Activated naive CD4-positive, alpha-beta T cell treated with Interleukin-2 at 50 U/mL for 16 hours (primary cell): ENCODE results near the gene TNFRSF6B.
"Not testable (repeated sequence)": the region's sequence is repeated elsewhere in the genome, so short reads cannot be mapped to it uniquely, and the experiment has no call there.

Experiments used
- DNase-seq: peaks from one replicate; pipeline ENCODE4 v3.0.0-alpha.2; 2020

Gene TNFRSF6B

DNA sequence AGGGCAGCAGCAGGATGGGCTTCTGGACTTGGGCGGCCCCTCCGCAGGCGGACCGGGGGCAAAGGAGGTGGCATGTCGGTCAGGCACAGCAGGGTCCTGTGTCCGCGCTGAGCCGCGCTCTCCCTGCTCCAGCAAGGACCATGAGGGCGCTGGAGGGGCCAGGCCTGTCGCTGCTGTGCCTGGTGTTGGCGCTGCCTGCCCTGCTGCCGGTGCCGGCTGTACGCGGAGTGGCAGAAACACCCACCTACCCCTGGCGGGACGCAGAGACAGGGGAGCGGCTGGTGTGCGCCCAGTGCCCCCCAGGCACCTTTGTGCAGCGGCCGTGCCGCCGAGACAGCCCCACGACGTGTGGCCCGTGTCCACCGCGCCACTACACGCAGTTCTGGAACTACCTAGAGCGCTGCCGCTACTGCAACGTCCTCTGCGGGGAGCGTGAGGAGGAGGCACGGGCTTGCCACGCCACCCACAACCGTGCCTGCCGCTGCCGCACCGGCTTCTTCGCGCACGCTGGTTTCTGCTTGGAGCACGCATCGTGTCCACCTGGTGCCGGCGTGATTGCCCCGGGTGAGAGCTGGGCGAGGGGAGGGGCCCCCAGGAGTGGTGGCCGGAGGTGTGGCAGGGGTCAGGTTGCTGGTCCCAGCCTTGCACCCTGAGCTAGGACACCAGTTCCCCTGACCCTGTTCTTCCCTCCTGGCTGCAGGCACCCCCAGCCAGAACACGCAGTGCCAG lies at the start of gene TNFRSF6B:
Gene TNFRSF6B, plus strand, starts transcription at position 25 of the 729 bp plus-strand sequence. Its CDS starts 116 bp downstream, at position 141.
- peak; percentile 24 for DNase-seq

GRCh38 chr20:63648190-63648589 lies 48.3 kb upstream of the TNFRSF6B start:
- DNase-seq, result no peak

DNA sequence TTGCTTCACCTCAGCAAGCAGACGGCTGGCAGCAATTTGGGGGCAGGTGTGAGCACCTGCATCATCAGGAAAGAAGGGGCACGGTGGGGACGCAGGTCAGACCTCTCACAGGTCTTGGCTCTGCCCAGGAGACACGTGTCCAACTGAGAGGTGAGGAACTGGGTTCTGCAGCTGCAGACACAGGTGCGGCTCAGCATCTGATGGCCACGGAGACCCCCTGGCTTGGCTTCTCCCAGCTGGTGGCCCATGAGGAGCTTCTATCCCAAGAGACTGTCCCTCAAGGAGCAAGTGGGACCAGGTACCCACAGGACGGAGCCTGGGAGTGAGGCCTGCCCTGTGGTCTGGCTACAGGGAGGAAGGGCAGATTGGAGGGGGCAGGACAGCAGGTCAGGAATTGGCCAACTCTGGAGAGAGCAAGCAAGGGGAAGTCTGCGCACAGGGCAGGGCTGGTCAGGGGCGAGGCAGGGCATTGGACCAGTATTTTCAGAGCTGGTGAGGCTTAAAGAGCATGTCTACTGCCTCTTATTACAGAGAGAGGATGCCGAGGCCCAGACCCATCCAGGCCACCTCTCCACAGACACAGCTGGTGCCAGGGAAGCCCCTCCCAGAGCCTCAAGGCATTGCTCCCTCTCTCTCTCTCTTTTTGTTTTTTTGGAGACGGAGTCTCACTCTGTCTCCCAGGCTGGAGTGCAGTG lies 47.4 kb upstream of the TNFRSF6B start:
- no peak for DNase-seq

- DNase-seq, result not testable (repeated sequence)
These were observed 46.0 kb upstream of the TNFRSF6B start for GRCh38 chr20:63650486-63650885.

GRCh38 chr20:63651942-63652191 lies 44.6 kb upstream of the TNFRSF6B start:
- peak; percentile 49 for DNase-seq

- peak; percentile 51 for DNase-seq
These were observed 44.1 kb upstream of the TNFRSF6B start for GRCh38 chr20:63652192-63652980.

DNA sequence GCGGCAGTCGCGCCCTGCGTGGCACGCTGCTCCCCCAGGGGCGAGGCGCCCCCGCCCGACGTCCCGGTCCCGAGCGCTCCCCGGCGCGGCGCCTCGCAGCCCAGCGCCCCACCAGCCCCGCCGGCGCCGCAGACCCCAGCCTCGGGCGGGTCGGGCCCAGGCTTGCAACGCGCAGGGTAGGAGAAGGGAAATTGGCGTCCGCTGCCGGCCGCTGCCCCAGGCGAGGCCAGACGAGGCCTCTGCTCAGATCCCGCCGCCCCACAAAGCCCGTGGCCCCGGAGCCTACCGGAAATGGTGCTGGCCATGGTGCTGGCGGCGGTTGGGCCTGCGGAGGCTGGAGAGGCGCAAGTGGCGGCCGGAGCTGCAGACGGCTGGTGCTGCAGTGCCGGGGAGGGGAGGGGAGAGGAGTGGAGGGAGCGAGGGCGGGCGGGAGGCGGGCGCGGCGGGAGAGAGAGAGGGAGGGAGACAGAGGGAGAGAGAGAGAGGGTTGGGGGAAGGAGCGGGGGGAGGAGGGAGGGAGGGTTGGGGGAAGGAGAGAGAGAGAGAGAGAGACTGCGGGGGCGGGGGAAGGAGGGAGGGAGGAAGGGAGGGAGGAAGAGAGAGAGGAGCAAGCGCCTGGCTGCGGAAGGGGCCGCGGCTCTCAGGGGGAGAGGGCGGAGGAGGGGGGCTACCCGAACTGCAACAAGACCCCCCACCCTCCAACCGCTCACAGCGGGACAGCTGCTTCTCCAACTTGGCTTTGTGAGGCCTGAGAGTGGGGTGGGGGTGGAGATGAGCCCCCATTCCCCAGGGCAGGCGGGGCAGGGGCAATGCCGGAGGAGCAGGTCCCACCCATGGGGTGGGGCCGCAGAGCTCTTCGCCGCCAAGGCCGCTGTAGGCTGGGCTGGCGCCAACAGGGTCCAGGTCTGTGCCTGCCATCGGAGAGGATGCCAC lies 43.1 kb upstream of the TNFRSF6B start, which contains the start of gene STMN3:
Gene STMN3, minus strand, starts transcription at position 384 of the 933 bp plus-strand sequence. Its CDS starts 79 bp downstream, at position 305.
- DNase-seq, result peak; percentile 71

DNA sequence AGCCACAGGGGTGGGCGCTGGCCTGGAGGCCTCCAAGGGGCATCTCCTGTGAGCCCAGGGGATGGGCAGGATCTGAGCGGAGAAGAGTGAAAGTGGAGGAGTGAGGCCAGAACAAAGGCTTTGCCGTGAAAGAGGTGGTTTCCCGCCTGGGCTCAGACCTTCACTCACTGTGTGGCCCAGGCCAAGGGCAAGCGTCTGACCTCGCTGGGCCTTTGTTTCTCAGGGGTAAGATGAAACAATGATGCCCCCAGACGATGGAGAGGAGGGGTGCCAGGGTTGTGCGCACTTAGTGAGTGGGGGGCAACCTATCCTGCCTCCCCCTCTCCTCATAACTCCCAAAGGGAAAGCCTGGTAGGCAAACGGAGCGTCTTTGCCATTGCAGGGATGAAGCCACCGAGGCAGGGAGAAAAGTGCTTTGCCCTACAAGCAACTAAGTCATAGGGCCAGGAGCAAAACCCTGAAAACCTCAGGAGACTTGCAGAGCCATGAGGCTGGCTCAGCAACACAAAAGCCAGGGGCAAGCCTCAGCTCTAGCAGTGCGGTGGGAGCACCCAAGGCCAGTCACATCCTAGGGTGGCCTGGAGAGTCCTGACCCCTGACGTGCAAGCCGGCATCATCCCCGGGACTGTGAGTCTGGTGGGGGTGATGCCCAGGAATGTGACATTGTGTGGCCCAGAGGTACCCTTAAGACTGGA lies 42.3 kb upstream of the TNFRSF6B start:
- no peak for DNase-seq

DNA sequence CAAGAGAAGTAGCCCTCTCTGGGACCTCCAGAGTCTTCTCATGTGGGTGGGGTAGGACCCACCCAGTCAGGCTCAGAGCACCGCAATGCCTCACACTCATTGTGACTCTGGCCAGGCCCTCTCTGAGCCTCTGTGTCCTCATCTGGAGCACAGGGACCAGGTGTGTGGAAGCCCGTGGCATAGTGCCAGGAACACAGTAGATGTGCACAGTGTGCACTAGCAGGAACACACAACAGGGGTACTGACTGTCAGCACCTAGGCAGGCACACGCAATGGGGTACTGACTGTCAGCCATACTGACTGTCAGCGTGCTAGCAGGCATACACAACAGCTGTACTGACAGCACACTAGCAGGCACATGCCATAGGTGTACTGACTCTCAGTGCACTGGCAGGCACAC lies 41.2 kb upstream of the TNFRSF6B start:
- DNase-seq, result no peak

DNA sequence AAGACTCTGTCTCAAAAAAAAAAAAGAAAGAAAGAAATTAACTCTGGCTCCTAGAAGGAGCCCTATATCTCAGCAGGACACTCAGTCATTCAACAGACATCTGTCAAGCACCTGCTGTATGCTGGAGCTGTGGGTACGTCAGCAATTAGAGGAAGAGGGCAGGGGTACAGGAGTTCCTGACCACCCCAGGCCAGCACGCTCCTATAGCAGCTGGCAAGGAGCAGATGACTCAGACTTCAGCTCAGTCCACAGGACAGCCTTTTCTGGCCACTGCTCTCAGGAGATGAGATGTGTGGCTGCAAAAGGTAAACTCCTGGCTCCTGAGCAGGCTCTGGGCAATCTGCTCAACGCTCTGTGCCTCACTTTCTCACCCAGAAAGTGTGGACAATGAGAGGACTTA lies 40.0 kb upstream of the TNFRSF6B start:
- no peak for DNase-seq

DNA sequence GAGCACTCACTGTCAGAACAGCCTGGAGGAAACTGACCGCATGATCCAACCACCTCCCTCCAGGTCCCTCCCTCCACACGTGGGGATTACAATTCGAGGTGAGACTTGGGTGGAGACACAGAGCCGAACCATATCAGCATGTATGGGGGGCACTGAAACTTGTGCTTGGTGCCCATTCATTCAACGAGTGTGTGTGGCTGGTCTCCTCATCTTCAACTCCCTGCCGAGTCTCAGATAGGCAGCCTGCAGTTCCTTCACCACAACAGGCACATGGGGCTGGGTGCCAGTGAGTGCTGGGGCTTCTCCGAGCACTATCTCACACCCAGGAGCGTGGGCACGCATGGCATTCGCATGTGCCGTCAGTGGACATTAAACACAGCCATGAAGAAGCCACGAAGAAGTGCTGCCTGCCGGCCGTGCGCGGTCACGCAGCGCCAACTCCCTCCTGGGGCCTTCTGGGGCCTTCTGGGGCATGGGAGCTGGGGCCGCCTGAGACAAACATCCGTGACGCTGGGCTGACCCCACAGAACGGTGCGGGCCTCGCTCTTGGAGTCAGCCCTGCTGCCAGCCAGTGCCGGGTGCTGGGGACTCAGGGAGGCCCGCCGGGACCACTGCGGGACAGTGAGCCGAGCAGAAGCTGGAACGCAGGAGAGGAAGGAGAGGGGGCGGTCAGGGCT lies 39.1 kb upstream of the TNFRSF6B start:
- no peak for DNase-seq

DNA sequence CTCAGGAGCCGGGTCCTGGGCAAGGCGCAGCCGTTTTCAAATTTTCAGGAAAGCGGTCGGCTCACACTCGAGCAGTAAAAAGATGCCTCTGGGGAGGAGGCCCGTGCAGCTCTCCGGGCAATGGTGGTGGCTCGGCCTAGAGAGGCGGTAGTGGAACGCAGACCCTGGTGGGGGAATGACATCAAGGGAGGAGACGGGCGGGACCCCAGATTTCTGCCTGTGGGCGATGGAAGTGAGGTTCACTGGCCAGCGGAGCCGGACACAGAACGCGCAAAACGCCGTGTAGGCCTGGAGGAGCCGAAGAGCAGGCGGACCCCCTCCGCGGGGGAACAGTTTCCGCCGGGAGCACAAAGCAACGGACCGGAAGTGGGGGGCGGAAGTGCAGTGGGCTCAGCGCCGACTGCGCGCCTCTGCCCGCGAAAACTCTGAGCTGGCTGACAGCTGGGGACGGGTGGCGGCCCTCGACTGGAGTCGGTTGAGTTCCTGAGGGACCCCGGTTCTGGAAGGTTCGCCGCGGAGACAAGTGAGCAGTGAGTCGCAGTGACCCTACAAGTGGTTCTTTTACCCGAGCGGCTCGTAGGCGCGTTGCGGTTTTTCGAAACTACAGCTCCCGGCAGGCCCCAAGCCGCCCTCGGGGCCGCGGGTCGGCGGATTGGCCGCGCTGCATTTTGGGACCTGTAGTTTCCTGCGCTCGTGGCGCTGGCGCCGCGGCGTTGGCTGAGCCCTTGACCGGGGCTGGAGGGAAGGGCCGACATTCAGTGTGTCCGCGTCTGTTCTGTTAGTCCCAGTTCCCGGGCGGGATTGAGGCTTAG lies 38.3 kb upstream of the TNFRSF6B start, which contains the start of gene RTEL1:
Gene RTEL1, plus strand, starts transcription at position 376 of the 812 bp plus-strand sequence. CDS start 1,091 bp downstream, outside the sequence.
- peak; percentile 91 for DNase-seq

- no peak for DNase-seq
These were observed 37.7 kb upstream of the TNFRSF6B start for GRCh38 chr20:63658749-63659187.

GRCh38 chr20:63659370-63659769 lies 37.1 kb upstream of the TNFRSF6B start:
- DNase-seq, result no peak

GRCh38 chr20:63660174-63660573 lies 36.3 kb upstream of the TNFRSF6B start:
- DNase-seq, result not testable (repeated sequence)

GRCh38 chr20:63660622-63661021 lies 35.8 kb upstream of the TNFRSF6B start:
- no peak for DNase-seq

DNA sequence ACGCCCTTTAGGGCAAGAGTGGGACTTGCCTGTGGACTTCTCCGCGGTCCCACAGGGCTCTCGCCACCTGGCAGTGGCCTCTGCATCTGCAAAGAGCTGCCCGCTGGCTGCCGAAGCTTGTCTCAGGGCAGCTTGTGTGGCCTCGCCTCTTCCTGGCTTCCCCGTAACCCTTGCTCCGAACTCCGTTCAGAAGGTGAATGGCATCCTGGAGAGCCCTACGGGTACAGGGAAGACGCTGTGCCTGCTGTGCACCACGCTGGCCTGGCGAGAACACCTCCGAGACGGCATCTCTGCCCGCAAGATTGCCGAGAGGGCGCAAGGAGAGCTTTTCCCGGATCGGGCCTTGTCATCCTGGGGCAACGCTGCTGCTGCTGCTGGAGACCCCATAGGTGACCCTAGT lies 35.3 kb upstream of the TNFRSF6B start:
- no peak for DNase-seq

- DNase-seq, result no peak
These were observed 34.3 kb upstream of the TNFRSF6B start for GRCh38 chr20:63661959-63662812.

DNA sequence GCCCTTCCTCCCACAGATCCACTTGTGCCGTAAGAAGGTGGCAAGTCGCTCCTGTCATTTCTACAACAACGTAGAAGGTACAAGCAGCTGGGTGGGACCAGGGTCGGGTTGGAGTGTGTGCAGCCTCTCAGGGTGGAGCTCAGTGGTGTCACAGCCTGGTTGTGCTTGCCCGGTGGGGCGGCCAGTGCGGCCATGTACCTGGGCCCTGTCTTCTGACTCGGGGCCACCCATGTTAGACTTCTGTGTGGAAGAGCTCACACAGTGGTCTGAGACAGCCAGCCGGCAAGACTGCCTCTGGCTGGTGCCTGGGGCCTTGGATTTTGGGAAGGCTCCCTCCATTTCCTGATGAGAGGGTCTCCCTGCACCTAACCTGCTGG lies 33.7 kb upstream of the TNFRSF6B start:
- DNase-seq, result no peak
